HUES48 (cell line): ENCODE results near the gene CCDC66.

Experiments used
- H3K27ac ChIP-seq: one replicate; pipeline ENCODE4 v1.7.0; 2013; ENCODE audit warnings: low read depth, low read length, inconsistent platforms
- H3K27me3 ChIP-seq: 2 replicates; pipeline ENCODE4 v1.6.1; 2013; ENCODE audit warnings: mild to moderate bottlenecking, low read length; ENCODE audit not compliant: control insufficient read depth, insufficient read depth
- H3K36me3 ChIP-seq: 2 replicates; pipeline ENCODE4 v1.6.1; 2013; ENCODE audit warnings: low read length; ENCODE audit not compliant: control insufficient read depth, insufficient read depth
- H3K4me1 ChIP-seq: 2 replicates; pipeline ENCODE4 v1.6.1; 2013; ENCODE audit warnings: mild to moderate bottlenecking, low read length; ENCODE audit not compliant: control insufficient read depth, insufficient read depth
- H3K4me3 ChIP-seq: 2 replicates; pipeline ENCODE4 v1.5.1; 2013; ENCODE audit warnings: mild to moderate bottlenecking, low read depth, low read length
- H3K9ac ChIP-seq: 2 replicates; pipeline ENCODE4 v1.6.1; 2013; ENCODE audit warnings: mild to moderate bottlenecking, low read depth, low read length, moderate library complexity
- H3K9me3 ChIP-seq: 2 replicates; pipeline ENCODE4 v1.6.1; 2013; ENCODE audit warnings: low read length; ENCODE audit not compliant: control insufficient read depth, insufficient read depth

Gene CCDC66

GRCh38 chr3:56667973-56668579 lies 111.1 kb downstream of the CCDC66 start:
- no peaks in the 10 kb centered on the region for H3K27me3 ChIP-seq
- H3K4me3 ChIP-seq: no peak overlapping the region
- H3K36me3 ChIP-seq: peaks cover 98% of the 10 kb centered on the region
- no peaks in the 10 kb centered on the region for H3K9me3 ChIP-seq
- H3K9ac ChIP-seq: no peak overlapping the region
- H3K4me1 ChIP-seq: no peaks in the 10 kb centered on the region
- no peak overlapping the region for H3K27ac ChIP-seq
